MM.1S (cell line): ENCODE measurements around the gene MYH3.

Experiments used
- DNase-seq: peaks from one replicate; pipeline ENCODE4 v3.0.0-alpha.2; 2015
- H2AFZ ChIP-seq: fragments of 300-600 bp; sonication (generic); 2 replicates; pipeline ENCODE4 v1.6.0; 2016; ENCODE audit warnings: antibody characterized with exemption, low read length
- H3F3A ChIP-seq: fragments of 300-600 bp; sonication (generic); 2 replicates; pipeline ENCODE4 v1.6.1; 2016; ENCODE audit warnings: mild to moderate bottlenecking, antibody characterized with exemption, low read length, moderate library complexity, mixed read lengths; ENCODE audit not compliant: insufficient read depth
- H3K27ac ChIP-seq: fragments of 300-600 bp; sonication (generic); 2 replicates; pipeline ENCODE4 v1.5.1; 2016; ENCODE audit warnings: mild to moderate bottlenecking, low read length
- H3K27me3 ChIP-seq: fragments of 300-600 bp; sonication (generic); replicated peaks from 2 replicates; pipeline ENCODE4 v1.6.0; 2016; ENCODE audit warnings: low read length; ENCODE audit not compliant: insufficient read depth
- H3K36me3 ChIP-seq: fragments of 300-600 bp; sonication (generic); replicated peaks from 2 replicates; pipeline ENCODE4 v1.6.1; 2016; ENCODE audit warnings: mild to moderate bottlenecking, low read length, mixed read lengths; ENCODE audit not compliant: insufficient read depth
- H3K4me1 ChIP-seq: fragments of 300-600 bp; sonication (generic); 2 replicates; pipeline ENCODE4 v1.6.1; 2016; ENCODE audit warnings: low read length, mixed read lengths
- H3K4me2 ChIP-seq: fragments of 300-600 bp; sonication (generic); 2 replicates; pipeline ENCODE4 v1.6.0; 2016; ENCODE audit warnings: low read depth, low read length
- H3K4me3 ChIP-seq: fragments of 300-600 bp; sonication (generic); 2 replicates; pipeline ENCODE4 v1.5.1; 2016; ENCODE audit warnings: low read length, mixed read lengths
- H3K79me2 ChIP-seq: fragments of 300-600 bp; sonication (generic); 2 replicates; pipeline ENCODE4 v1.6.1; 2016; ENCODE audit warnings: mixed run types, low read length, mixed read lengths
- H3K9ac ChIP-seq: fragments of 300-600 bp; sonication (generic); 2 replicates; pipeline ENCODE4 v1.6.1; 2016; ENCODE audit warnings: low read length, mixed read lengths
- H3K9me2 ChIP-seq: fragments of 300-600 bp; sonication (generic); replicated peaks from 2 replicates; pipeline ENCODE4 v1.6.1; 2016; ENCODE audit warnings: mild to moderate bottlenecking, low read length, mixed read lengths; ENCODE audit not compliant: insufficient read depth
- H3K9me3 ChIP-seq: fragments of 300-600 bp; sonication (generic); replicated peaks from 2 replicates; pipeline ENCODE4 v1.6.1; 2016; ENCODE audit warnings: mild to moderate bottlenecking, low read length, mixed read lengths; ENCODE audit not compliant: insufficient read depth
- H4K20me1 ChIP-seq: fragments of 300-600 bp; sonication (generic); 2 replicates; pipeline ENCODE4 v1.6.1; 2016; ENCODE audit warnings: mild to moderate bottlenecking, low read length, moderate library complexity, mixed read lengths; ENCODE audit not compliant: insufficient read depth
- EZH2 ChIP-seq: fragments of 300-600 bp; sonication (generic); optimal IDR thresholded peaks from 2 replicates; pipeline ENCODE3; 2017; ENCODE audit warnings: low read depth, mild to moderate bottlenecking, antibody characterized with exemption, low read length, mixed read lengths
- EZH2phosphoT487 ChIP-seq: fragments of 300-600 bp; sonication (generic); IDR thresholded peaks from 2 replicates; pipeline ENCODE4 v1.6.1; 2018; ENCODE audit warnings: antibody characterized with exemption, low read length
- TF ChIP-seq, protein P1 (sequence below): fragments of 300-600 bp; sonication (generic); IDR thresholded peaks from 2 replicates; pipeline ENCODE4 v1.5.1; 2016; ENCODE audit warnings: antibody characterized with exemption, low read length, mixed read lengths

Gene MYH3

DNA sequence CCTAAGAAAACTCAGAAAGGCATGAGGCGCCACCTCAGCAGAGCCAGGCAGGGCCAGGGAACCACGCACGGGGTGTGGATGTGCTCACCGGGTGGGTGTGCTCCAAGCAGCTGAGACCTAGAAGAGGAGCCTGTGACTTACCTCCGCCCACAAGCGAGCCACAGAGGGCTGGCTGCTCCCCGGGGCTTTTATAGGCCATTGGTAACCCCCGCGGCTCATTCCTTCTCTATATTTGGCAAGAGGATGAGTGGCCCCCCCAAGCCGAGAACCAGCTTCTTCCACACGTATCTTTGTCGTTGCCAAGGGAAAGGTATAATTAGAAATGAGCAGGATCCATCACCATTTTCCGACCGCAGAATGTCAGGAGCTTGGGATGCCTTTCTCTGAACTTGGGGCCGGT is at the start of gene MYH3:
TSS of gene MYH3 (minus strand) at position 162 of the 400 bp plus-strand sequence. CDS start 2,245 bp downstream, outside the sequence.
- no peaks in the 10 kb centered on the region for H3K27me3 ChIP-seq
- H3K27ac ChIP-seq: no peak within 1 kb of the TSS
- no peak for DNase-seq
- H3F3A ChIP-seq: no peaks in the 10 kb centered on the region
- TF ChIP-seq, protein P1, sequence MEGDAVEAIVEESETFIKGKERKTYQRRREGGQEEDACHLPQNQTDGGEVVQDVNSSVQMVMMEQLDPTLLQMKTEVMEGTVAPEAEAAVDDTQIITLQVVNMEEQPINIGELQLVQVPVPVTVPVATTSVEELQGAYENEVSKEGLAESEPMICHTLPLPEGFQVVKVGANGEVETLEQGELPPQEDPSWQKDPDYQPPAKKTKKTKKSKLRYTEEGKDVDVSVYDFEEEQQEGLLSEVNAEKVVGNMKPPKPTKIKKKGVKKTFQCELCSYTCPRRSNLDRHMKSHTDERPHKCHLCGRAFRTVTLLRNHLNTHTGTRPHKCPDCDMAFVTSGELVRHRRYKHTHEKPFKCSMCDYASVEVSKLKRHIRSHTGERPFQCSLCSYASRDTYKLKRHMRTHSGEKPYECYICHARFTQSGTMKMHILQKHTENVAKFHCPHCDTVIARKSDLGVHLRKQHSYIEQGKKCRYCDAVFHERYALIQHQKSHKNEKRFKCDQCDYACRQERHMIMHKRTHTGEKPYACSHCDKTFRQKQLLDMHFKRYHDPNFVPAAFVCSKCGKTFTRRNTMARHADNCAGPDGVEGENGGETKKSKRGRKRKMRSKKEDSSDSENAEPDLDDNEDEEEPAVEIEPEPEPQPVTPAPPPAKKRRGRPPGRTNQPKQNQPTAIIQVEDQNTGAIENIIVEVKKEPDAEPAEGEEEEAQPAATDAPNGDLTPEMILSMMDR: no peak
- TF ChIP-seq EZH2phosphoT487 (no peak), EZH2 (no peak)
- H3K36me3 ChIP-seq: no peaks in the 10 kb centered on the region
- H3K4me3 ChIP-seq: no peak within 1 kb of the TSS
- H3K79me2 ChIP-seq: no peaks in the 10 kb centered on the region
- H3K9me2 ChIP-seq: no peaks in the 10 kb centered on the region
- H3K9ac ChIP-seq: no peak within 1 kb of the TSS
- no peaks in the 10 kb centered on the region for H4K20me1 ChIP-seq
- no peak within 1 kb of the TSS for H3K4me2 ChIP-seq
- no peaks in the 10 kb centered on the region for H3K4me1 ChIP-seq
- H2AFZ ChIP-seq: no peak within 1 kb of the TSS
- no peaks in the 10 kb centered on the region for H3K9me3 ChIP-seq

DNA sequence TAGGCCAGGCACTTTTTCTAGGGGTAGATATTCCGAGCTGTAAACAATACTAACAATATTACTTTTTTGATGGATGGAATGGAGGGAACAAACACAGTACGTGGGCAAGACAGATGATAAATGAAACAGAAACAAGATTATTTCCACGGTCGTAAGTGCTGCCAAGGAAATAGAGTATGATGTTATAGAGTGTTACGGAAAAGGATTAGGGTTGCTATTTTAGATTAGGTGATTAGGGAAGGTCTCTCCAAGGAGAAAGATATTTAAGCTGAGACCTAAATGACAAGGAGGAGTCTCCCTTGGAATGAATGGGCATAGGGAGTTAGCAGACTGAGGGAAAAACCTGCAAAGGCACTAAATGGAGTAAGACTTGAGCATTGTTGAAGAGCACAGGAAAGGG is 48.6 kb upstream of the MYH3 start:
- H2AFZ ChIP-seq: no peak overlapping the region
- H3K36me3 ChIP-seq: peaks cover under 1% of the 10 kb centered on the region; the same call in 1 of the 2 replicates
- H3K4me1 ChIP-seq: no peaks in the 10 kb centered on the region
- no peak for DNase-seq
- no peaks in the 10 kb centered on the region for H3K27me3 ChIP-seq
- H3K9me2 ChIP-seq: no peaks in the 10 kb centered on the region
- no peak overlapping the region for H3K4me3 ChIP-seq
- H3K4me2 ChIP-seq: no peak overlapping the region
- H4K20me1 ChIP-seq: no peaks in the 10 kb centered on the region
- no peaks in the 10 kb centered on the region for H3K79me2 ChIP-seq
- no peaks in the 10 kb centered on the region for H3F3A ChIP-seq
- H3K27ac ChIP-seq: no peak overlapping the region
- TF ChIP-seq EZH2 (no peak), EZH2phosphoT487 (no peak)
- TF ChIP-seq, protein P1: no peak
- H3K9me3 ChIP-seq: no peaks in the 10 kb centered on the region
- H3K9ac ChIP-seq: no peak overlapping the region

DNA sequence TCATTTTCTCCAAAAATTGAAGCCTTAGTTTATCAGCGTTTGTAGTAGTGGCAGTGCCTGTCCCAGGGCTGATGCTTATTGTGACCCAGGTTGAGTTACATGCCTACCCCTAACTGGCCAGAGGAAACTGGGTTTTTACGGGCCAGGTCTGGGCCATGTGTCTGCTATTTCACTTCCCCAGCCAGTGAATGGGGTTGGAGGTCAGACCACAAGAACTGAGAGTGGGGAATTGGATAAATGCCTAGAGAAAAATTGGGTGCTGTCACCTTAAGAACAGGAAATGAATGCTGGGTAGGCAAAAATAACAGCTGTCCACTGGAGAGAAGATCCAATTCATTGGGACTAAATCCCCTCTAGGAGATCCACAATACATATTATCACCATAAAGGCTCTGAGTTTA is 45.5 kb upstream of the MYH3 start:
- H3K9ac ChIP-seq: no peak overlapping the region
- H3K9me3 ChIP-seq: no peaks in the 10 kb centered on the region
- H4K20me1 ChIP-seq: no peaks in the 10 kb centered on the region
- DNase-seq: no peak
- H3K27me3 ChIP-seq: no peaks in the 10 kb centered on the region
- H3K79me2 ChIP-seq: peaks cover 8% of the 10 kb centered on the region
- no peak overlapping the region for H2AFZ ChIP-seq
- TF ChIP-seq EZH2phosphoT487: no peak
- TF ChIP-seq, protein P1: no peak
- H3F3A ChIP-seq: peaks cover 6% of the 10 kb centered on the region; the same call in 1 of the 2 replicates
- no peak overlapping the region for H3K27ac ChIP-seq
- no peaks in the 10 kb centered on the region; the same call in 1 of the 2 replicates for H3K36me3 ChIP-seq
- H3K4me2 ChIP-seq: no peak overlapping the region
- peaks cover 9% of the 10 kb centered on the region; the same call in 1 of the 2 replicates for H3K4me1 ChIP-seq
- H3K9me2 ChIP-seq: no peaks in the 10 kb centered on the region
- no peak overlapping the region for H3K4me3 ChIP-seq
